OCI-LY1 (cell line): ENCODE data around the gene CD22.

Source experiments
- CTCF ChIP-seq: fragments of 200-600 bp; sonication (generic), shearing (Covaris generic); IDR thresholded peaks from 2 replicates; pipeline ENCODE4 v1.5.1; 2017; ENCODE audit warnings: mild to moderate bottlenecking, antibody characterized with exemption, low read length, moderate library complexity, mixed read lengths
- EZH2 ChIP-seq: fragments of 200-600 bp; sonication (generic), shearing (Covaris generic); IDR thresholded peaks from 2 replicates; pipeline ENCODE4 v1.8.0; 2017; ENCODE audit warnings: borderline replicate concordance, mixed run types, mild to moderate bottlenecking, antibody characterized with exemption, low read length, moderate library complexity, mixed read lengths

DNA sequence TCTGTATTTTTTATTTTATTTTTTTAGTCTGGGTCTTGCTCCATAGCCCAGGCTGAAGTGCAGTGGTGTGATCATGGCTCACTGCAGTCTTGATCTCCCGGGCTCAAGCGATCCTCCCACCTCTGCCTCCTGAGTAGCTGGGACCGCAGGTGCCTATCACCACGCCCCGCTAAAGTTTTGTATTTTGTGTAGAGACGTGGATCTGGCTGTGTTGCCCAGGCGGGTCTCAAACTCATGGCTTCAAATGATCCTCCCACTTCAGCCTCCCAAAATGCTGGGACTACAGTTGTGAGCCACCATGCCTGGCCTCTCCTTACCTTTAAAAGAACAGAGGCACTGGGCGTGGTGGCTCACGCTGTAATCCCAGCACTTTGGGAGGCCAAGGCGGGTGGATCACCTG, 41.3 kb upstream of the CD22 start:
- TF ChIP-seq CTCF (no peak), EZH2 (no peak)
